NCI-H2107 treated with DMSO at 0.1 percent for 48 hours (cell line): ENCODE data around the gene TERB1.

Experiments
- DNase-seq: peaks from one replicate; lab custom pipeline; 2025; ENCODE audit not compliant: unreplicated experiment; lab: John Stamatoyannopoulos, UW

The TERB1 gene

GRCh38 chr16:66751053-66751302 is 50.4 kb downstream of the TERB1 start:
- DNase-seq, result no peak

GRCh38 chr16:66750279-66751052 is 50.9 kb downstream of the TERB1 start:
- DNase-seq, result no peak

GRCh38 chr16:66746682-66747081 is 54.7 kb downstream of the TERB1 start:
- DNase-seq, result no peak

GRCh38 chr16:66746048-66746447 is 55.3 kb downstream of the TERB1 start:
- DNase-seq, result no peak

GRCh38 chr16:66741950-66742808 is 59.2 kb downstream of the TERB1 start:
- no peak for DNase-seq

GRCh38 chr16:66741169-66741900 is 60.0 kb downstream of the TERB1 start:
- no peak for DNase-seq

GRCh38 chr16:66740533-66740932 is 60.9 kb downstream of the TERB1 start:
- DNase-seq, result no peak

- DNase-seq, result peak; percentile 17
Observed at GRCh38 chr16:66740010-66740409, 61.4 kb downstream of the TERB1 start.

GRCh38 chr16:66735891-66736290 is 65.5 kb downstream of the TERB1 start:
- DNase-seq, result no peak

- no peak for DNase-seq
Observed at GRCh38 chr16:66731101-66731500, 70.3 kb downstream of the TERB1 start.

- DNase-seq, result peak; percentile 85
Observed at GRCh38 chr16:66728804-66729203, 72.6 kb downstream of the TERB1 start.

GRCh38 chr16:66728117-66728787 is 73.1 kb downstream of the TERB1 start:
- peak; percentile 85 for DNase-seq

GRCh38 chr16:66720766-66721165 is 80.6 kb downstream of the TERB1 start:
- DNase-seq, result no peak

GRCh38 chr16:66719246-66719645 is 82.1 kb downstream of the TERB1 start:
- no peak for DNase-seq

GRCh38 chr16:66717776-66718175 is 83.6 kb downstream of the TERB1 start:
- no peak for DNase-seq

- peak; percentile 10 for DNase-seq
Observed at GRCh38 chr16:66717112-66717675, 84.2 kb downstream of the TERB1 start.

GRCh38 chr16:66714654-66715307 is 86.6 kb downstream of the TERB1 start:
- DNase-seq, result no peak

- no peak for DNase-seq
Observed at GRCh38 chr16:66714062-66714461, 87.3 kb downstream of the TERB1 start.

GRCh38 chr16:66713076-66713475 is 88.3 kb downstream of the TERB1 start:
- DNase-seq, result no peak

GRCh38 chr16:66712512-66712911 is 88.9 kb downstream of the TERB1 start:
- no peak for DNase-seq
